Spleen (tissue), 7 donors: ENCODE data around the gene CLDND1.

Source experiments
- POLR2A ChIP-seq, 3 donors: fragments of 450-650 bp; IDR thresholded peaks; one replicate each; pipeline ENCODE4 v1.5.1; 2017; ENCODE audit warnings: antibody characterized with exemption in 3 of 3, mild to moderate bottlenecking in 1 of 3
- TF ChIP-seq, protein P1 (sequence below), 11 experiments: fragments of 200-600 bp in 7 of 11; fragments of 450-650 bp in 4 of 11; sonication (generic) in 4 of 11; IDR thresholded peaks in 8 of 11; conservative IDR thresholded peaks in 3 of 11; 1 replicate in 7 of 11; 2 replicates in 4 of 11; pipeline versions ENCODE4 v1.4.0 to v1.8.0; 2016 to 2021; ENCODE audit warnings: antibody characterized with exemption in 11 of 11, inconsistent platforms in 4 of 11, mild to moderate bottlenecking in 1 of 11
- donor health status: DM: no; HTN: no; CAD: no; lungs with moderate emphysema.
- donor health status: DM: no; HTN: no; CAD: no.
- donor health status: DM: no; HTN: no; CAD: no.

DNA sequence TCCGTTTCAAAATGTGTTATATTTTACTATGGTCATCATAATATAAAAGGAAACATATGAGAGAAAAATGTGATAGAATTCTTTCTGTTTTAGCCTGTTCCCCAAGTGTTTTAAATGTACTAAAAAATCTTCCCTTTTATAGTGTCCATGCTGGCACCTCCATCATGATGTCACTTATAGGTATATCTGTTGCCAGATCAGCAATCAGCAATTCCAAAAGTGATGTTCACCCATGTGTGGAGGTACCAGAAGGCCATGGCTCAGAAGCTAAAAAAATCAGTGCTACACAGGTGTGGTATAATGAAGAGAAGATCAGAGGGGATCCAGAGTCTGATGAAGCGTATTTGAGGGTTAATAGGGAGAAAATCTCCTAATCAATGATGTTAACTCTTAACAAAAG is 8.0 kb upstream of the CLDND1 start:
- TF ChIP-seq, protein P1, sequence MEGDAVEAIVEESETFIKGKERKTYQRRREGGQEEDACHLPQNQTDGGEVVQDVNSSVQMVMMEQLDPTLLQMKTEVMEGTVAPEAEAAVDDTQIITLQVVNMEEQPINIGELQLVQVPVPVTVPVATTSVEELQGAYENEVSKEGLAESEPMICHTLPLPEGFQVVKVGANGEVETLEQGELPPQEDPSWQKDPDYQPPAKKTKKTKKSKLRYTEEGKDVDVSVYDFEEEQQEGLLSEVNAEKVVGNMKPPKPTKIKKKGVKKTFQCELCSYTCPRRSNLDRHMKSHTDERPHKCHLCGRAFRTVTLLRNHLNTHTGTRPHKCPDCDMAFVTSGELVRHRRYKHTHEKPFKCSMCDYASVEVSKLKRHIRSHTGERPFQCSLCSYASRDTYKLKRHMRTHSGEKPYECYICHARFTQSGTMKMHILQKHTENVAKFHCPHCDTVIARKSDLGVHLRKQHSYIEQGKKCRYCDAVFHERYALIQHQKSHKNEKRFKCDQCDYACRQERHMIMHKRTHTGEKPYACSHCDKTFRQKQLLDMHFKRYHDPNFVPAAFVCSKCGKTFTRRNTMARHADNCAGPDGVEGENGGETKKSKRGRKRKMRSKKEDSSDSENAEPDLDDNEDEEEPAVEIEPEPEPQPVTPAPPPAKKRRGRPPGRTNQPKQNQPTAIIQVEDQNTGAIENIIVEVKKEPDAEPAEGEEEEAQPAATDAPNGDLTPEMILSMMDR (IDR thresholded peaks at IDR 0.05 in 8 of 11, conservative IDR thresholded peaks at IDR 0.05 in 3 of 11), result no peak
- no peak for TF ChIP-seq POLR2A (IDR thresholded peaks at IDR 0.05)
